GM12892 (cell line): ENCODE measurements around the gene BMPR1A.

Experiments
- DNase-seq: peaks from one replicate; pipeline ENCODE4 v3.0.0; 2011; ENCODE audit not compliant: insufficient read length
- FAIRE-seq: peaks from 2 replicates; lab custom pipeline; 2011; peaks lifted over from hg19 to GRCh38; lab: Jason Lieb, UNC
- POLR2A ChIP-seq: IDR thresholded peaks from 2 replicates; pipeline ENCODE4 v1.6.1; 2011; ENCODE audit warnings: low read depth, low read length, control low read depth
- POLR2AphosphoS5 ChIP-seq: IDR thresholded peaks from 2 replicates; pipeline ENCODE4 v1.6.1; 2011; ENCODE audit warnings: low read depth, low read length, control low read depth
- TAF1 ChIP-seq: IDR thresholded peaks from 2 replicates; pipeline ENCODE4 v1.6.1; 2011; ENCODE audit warnings: low read depth, mild to moderate bottlenecking, control low read depth, low read length, borderline replicate concordance

The BMPR1A gene

DNA sequence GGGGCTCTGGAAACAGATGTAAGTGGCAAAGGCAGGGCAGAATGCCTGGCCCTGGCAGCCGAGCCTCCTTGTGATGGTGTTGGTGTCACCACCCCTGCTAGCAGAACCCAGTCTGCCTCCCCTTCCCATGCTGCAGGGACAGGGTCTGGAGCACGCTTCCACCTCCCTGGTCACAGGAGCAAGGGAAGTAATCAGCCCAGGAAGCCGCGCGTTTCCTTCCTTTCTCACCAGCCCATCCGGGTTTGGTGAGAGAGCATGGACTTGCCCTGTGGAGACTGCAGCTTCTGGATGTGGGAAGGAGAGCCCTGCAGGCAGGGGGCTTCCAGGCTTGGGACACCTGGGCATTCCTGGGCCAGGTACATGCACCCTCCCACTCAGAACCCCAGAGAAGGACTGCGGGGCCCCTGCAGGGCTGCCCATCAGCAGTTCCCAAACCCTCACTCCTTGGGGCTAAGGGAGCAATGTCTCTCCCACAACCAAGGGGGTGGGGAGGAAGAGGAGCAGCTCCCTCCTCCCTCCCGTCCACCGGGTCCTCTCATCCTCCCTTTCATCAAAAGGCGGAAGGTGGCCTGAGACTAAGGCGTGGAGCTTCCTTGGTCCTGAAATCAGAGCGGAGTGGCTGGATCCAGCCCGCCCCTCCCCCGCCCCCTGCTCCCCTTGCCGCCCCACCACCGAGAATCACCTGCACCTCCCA is 199.2 kb downstream of the BMPR1A start:
- FAIRE-seq (no peak), DNase-seq (no peak)
- no peak for TF ChIP-seq TAF1
- no peak for TF ChIP-seq POLR2AphosphoS5
- TF ChIP-seq POLR2A = no peak

DNA sequence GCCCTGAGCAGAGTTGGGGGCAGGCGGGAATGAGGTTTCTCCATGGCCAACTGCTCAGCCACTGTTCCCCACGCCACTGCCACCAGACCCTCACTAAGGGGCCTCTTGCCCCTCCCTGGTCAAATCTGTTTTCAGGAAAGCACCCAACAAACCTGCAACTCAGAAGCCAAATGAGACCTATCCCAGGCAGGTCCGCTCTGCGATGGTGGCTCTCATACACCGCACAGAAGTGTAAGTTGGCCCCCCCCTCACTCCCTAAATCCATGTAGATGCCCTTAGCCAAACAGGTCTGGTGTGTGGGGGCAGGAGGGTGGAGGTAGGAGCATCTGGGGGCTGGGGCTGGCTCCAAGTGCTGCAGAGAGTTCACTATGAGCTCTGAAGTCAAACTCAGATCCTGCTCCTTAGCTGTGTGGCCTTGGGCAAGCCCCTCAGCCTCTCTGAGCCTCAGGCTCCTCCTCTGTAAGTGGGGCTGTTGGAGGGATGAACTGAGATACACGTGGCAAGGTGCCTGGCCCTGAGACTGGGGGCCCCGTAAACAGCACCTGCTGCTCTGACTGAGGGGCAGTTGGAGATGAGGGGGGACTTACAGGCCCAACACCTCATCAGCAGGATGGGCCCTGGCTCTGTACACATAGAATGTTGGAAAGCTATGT is 199.9 kb downstream of the BMPR1A start:
- DNase-seq (no peak), FAIRE-seq (no peak)
- TF ChIP-seq TAF1 (no peak), POLR2A (no peak), POLR2AphosphoS5 (no peak)

DNA sequence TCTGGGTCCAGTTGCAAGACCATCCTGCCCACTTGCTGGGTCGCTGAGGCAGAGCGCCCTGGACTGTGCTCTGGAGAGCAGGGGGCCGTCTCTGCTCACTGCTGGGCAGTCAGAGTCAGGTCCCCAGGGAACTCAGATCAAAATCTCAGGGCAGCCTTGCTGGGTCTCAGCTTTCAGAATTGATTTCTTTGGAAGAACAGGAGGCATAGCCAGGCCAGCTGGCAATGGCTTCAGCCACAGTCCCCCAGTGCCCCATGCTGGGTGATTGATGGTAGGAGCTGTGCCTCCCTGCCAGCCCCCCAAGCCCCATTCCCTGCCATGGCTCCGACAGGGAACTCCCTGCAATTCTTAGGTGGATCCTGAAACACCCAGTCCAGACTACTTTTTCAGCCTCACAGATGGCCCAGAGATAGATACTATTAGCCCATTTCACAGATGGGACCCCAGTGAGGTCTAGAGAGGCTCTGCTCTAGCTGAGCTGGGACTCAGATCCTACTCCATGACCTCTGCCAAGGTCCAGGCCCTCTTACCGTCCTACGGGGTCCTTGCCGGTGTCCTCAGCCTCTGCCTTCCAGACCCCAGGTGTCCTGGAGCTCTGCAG is 200.5 kb downstream of the BMPR1A start:
- no peak for TF ChIP-seq TAF1
- no peak for TF ChIP-seq POLR2A
- TF ChIP-seq POLR2AphosphoS5 = no peak
- FAIRE-seq = no peak
- no peak for DNase-seq

DNA sequence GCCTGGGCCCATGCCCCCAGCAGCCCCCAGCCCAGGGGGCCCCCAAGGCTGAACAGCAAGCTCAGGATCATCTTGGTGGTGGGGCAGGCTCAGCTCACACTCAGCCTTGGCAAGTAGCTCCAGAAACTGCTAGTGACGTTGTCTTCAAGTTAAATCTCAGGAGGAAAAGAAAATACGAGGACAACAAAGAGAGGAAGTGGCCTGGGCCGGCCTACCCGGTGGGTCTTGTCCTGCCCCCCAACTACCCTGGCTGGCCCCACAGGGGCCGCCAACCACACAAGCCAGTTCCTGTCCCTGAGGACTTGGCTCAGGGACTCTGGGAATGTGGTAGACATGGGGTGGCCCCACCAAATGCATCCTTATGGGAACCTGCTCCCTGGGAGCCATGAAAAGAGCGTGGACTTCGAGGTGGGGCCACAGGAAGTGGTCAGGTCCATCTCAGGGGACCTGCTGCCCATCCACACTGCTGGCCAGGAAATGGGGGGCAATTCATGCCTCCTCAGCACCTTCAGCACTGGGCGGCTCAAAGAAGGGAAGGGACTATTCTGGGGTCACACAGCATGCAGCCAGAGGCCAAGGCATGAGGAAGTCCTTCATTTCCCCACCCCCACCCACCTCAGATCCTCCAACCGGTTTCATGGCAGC is 201.2 kb downstream of the BMPR1A start, which contains the start of gene MMRN2:
Gene MMRN2, minus strand, starts transcription at position 145 of the 645 bp plus-strand sequence. Its CDS starts 74 bp downstream, at position 71.
- no peak for FAIRE-seq
- DNase-seq = no peak

DNA sequence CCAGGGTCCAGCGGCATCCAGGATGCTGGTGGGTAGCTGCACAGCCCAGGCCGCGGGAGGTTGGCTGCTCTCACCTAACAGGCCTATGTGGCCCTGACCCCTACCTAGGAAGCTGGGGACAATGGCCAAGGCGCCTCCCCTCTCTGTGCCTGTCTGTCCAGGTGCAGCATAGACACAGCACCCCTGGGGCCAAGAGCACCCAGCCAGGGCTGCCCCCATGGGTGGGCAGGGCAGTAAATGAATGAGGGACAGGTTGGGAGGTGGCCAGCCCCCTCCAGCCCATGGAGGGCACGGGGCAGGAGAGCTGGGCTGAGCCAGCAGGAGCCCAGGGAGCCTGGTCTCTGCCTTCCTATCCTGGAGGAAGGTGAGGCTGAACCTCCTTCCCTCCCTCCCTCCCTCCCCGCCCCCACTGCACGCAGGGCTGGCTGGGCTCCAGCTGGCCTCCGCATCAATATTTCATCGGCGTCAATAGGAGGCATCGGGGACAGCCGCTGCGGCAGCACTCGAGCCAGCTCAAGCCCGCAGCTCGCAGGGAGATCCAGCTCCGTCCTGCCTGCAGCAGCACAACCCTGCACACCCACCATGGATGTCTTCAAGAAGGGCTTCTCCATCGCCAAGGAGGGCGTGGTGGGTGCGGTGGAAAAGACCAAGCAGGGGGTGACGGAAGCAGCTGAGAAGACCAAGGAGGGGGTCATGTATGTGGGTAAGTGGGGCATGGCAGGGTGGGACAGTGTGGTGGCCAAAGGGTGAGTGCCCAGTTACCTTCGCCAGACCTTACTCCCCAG is 201.9 kb downstream of the BMPR1A start, which contains the start of gene SNCG:
Gene SNCG, plus strand, starts transcription at position 484 of the 785 bp plus-strand sequence. Its CDS starts 99 bp downstream, at position 583.
- TF ChIP-seq POLR2A (no peak), POLR2AphosphoS5 (no peak)
- DNase-seq (no peak), FAIRE-seq (no peak)

More for the DNA sequence above, 201.2 kb downstream of the BMPR1A start, which contains the start of gene MMRN2:
- TF ChIP-seq POLR2AphosphoS5 = no peak
- TF ChIP-seq TAF1 = no peak
- TF ChIP-seq POLR2A = no peak

DNA sequence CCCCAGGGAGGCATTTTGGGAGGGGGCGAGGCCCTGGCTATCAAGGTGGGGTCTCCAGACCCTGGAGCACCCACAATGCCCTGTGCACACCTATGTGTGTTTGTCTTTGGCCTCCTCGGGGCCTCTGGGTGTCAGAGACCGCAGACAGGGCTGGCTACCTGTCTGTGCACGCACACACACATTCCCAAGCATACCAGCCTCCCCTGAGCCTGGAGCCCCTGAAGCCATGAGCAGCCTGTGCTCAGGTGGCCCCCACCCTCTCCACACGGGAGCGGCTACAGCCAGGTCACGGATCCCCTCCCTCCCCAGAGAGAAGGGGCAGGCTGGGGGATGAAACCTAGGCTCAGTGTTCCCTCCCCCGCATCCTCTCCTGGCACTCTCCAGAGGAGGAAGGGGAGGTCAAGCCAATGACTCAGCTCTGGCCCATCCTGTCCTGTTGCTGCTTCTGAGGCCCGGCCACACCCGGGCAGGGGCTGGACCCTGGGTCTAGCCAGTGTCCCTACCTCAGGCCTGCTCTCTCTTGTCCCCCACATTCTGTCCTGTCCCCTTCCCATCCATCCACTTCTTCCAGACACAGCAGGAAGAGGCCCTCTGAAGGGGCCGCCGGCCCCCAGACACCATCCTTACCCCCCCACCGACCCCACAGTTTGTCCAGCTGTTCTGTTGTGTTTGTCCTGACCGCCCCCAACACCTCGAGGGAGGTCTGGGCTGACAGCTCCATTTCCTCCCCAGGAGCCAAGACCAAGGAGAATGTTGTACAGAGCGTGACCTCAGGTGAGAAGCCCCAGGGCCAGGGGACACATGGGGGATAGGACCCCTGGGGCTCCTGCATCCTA is 202.7 kb downstream of the BMPR1A start:
- DNase-seq = no peak
- TF ChIP-seq POLR2A = no peak

DNA sequence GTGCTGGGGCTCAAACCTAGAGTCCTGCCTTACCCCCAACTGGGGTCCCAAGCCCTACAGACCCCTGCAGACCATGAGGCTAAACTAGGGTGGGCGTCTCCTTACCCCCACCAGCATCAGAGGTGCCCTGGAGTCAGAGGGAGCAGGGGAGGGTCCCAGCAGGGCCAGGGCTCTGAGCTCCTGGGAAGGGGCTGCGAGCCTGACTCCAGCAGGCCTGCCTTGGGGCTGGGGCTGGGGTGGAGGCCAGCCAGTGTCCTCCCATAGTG is 203.3 kb downstream of the BMPR1A start:
- TF ChIP-seq POLR2AphosphoS5 = no peak
- no peak for TF ChIP-seq TAF1
- TF ChIP-seq POLR2A = no peak
- no peak for FAIRE-seq
- no peak for DNase-seq

More for the DNA sequence above, 202.7 kb downstream of the BMPR1A start:
- no peak for FAIRE-seq

DNA sequence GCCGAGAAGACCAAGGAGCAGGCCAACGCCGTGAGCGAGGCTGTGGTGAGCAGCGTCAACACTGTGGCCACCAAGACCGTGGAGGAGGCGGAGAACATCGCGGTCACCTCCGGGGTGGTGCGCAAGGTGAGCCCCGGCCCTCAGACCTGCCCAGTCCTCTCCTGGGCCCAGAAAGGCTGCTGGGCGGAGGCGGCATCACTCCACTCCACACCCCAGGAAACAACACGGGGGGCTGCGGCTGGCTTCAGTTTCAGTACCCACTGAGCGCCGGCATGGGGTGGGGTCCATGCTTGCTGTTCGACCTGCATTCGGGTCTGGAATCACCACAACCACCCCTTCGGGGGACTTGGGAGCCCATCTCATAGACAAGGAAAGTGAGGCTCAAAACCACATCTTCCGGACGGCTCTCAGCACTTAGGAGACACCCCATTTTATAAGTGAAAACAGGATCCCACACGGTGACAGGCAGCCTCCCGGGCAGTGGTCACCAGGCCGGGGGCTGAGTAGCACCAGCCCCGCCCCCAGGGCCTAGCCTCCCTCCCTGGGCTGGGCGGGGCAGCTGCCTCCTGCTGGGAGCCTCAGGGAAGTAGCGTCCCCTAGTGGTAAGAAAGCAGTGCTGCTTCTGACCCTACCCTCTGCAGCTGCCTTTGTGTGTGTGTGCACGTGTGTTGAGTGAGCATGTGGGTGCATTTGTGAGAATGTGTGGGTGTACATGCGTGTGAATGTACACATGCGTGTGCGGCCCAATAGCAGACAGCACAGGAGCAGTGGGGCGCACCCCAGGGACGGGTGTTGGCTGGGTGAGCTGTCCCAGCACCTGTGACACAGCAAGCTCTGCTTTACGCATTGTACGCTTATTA is 203.8 kb downstream of the BMPR1A start:
- TF ChIP-seq TAF1 (no peak), POLR2A (no peak), POLR2AphosphoS5 (no peak)
- peak; percentile 93 for FAIRE-seq
- peak; percentile 80 for DNase-seq

DNA sequence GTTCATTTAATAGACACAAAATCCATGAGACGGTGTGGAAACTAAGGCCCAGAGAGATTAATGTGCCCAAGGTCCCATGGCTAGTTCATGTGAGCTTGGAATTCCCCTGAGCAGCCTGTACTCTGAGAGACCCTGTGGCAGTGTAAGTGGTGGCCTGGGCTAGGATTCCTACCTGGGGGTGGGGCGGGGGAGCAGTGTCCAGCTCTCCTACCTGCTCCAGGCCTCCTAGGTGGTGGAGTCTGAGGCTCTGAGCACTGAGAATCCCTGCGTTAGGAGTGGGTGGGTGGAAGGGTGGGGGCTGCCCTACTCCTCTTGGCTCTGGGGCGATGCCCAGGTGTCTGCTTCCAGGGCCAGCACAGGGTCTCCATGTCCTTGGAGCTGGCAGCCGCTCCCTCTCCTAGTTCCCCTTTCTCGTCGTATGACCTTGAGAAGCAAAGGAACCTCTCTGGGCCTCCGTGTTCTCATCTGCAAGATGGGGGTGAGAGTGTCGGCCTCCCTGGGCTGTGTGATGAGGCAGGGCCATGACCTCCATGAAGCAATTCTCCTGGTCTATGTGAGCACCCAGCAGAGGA is 204.5 kb downstream of the BMPR1A start:
- DNase-seq (no peak), FAIRE-seq (no peak)
- TF ChIP-seq POLR2A = no peak
- TF ChIP-seq TAF1 = no peak
- TF ChIP-seq POLR2AphosphoS5 = no peak
